Esophagus squamous epithelium (tissue), 4 donors: ENCODE data around the gene RNGTT.

Experiments
- CTCF ChIP-seq, 6 experiments: fragments of 450-650 bp in 4 of 6; fragments of 200-600 bp in 2 of 6; sonication (generic) in 2 of 6; IDR thresholded peaks; one replicate each; pipeline ENCODE4 v1.5.1; 2016 to 2019; ENCODE audit warnings: antibody characterized with exemption in 6 of 6, mild to moderate bottlenecking in 4 of 6, moderate library complexity in 4 of 6
- POLR2A ChIP-seq, 4 donors: fragments of 450-650 bp; IDR thresholded peaks; one replicate each; pipeline ENCODE4 v1.6.1; 2017; ENCODE audit warnings: antibody characterized with exemption in 4 of 4, mild to moderate bottlenecking in 4 of 4, moderate library complexity in 3 of 4

DNA sequence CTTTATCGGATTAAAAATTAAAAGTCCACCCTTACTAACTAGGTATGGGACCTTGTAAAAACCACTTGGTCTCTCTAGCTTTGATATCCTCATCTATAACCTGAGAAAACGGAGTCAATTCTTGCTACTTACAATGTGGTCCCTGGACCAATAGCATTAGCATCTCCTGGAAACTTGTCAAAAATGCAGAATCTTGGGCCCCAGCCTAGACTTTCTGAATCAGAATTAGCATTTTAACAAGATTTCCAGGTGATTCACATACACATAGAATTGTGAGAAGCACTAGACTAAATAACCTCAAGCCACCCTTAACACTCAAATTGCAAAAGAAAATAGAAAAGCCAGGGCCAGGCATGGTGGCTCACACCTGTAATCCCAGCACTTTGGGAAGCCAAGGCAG lies 96.6 kb downstream of the RNGTT start:
- TF ChIP-seq POLR2A (IDR thresholded peaks at IDR 0.05) (no peak), CTCF (IDR thresholded peaks at IDR 0.05) (no peak)
